ENCODE results near the gene LIPM. TPM values are rescaled to one million over a fixed set of nuclear protein-coding genes. Genes with fewer than 3 reads are reported as not detected.
A peak's percentile ranks its signal among the peaks of the same experiment; 100 is the strongest.

Gene LIPM
- total RNA-seq: not detected in 2 replicates

- no peak for DNase-seq (ENCODE audit: low read depth in 2 of 2)
These were observed at the start of gene LIPM for GRCh38 chr10:88802523-88803285. Gene LIPM, plus strand, starts transcription at chr10:88802730. Its CDS starts 167 bp downstream, at chr10:88802897.

GRCh38 chr10:88754287-88754686, 48.2 kb upstream of the LIPM start:
- peak in 1 of 2 donors; percentile 34 for DNase-seq (ENCODE audit: low read depth in 2 of 2)

GRCh38 chr10:88755753-88756152, 46.8 kb upstream of the LIPM start:
- no peak for DNase-seq (ENCODE audit: low read depth in 2 of 2)

- DNase-seq (ENCODE audit: low read depth in 2 of 2): no peak
These were observed 45.9 kb upstream of the LIPM start for GRCh38 chr10:88756660-88757059.

- no peak for DNase-seq (ENCODE audit: low read depth in 2 of 2)
These were observed 43.0 kb upstream of the LIPM start, which contains the start of gene LIPN for GRCh38 chr10:88759366-88760101. Gene LIPN, plus strand, starts transcription at chr10:88760020. Its CDS starts 1,386 bp downstream, at chr10:88761406.

- DNase-seq (ENCODE audit: low read depth in 2 of 2): no peak
These were observed 39.6 kb upstream of the LIPM start for GRCh38 chr10:88762906-88763305.

- no peak for DNase-seq (ENCODE audit: low read depth in 2 of 2)
These were observed 39.1 kb upstream of the LIPM start for GRCh38 chr10:88763441-88763840.

GRCh38 chr10:88764110-88764509, 38.4 kb upstream of the LIPM start:
- DNase-seq (ENCODE audit: low read depth in 2 of 2): no peak

- DNase-seq (ENCODE audit: low read depth in 2 of 2): no peak
These were observed 36.7 kb upstream of the LIPM start for GRCh38 chr10:88765816-88766215.

- DNase-seq (ENCODE audit: low read depth in 2 of 2): no peak
These were observed 33.1 kb upstream of the LIPM start for GRCh38 chr10:88769384-88769783.

GRCh38 chr10:88781206-88781605, 21.3 kb upstream of the LIPM start:
- no peak for DNase-seq (ENCODE audit: low read depth in 2 of 2)

- no peak for DNase-seq (ENCODE audit: low read depth in 2 of 2)
These were observed 20.3 kb upstream of the LIPM start for GRCh38 chr10:88782222-88782621.

GRCh38 chr10:88783724-88784123, 18.8 kb upstream of the LIPM start:
- DNase-seq (ENCODE audit: low read depth in 2 of 2): no peak

GRCh38 chr10:88786032-88786770, 16.3 kb upstream of the LIPM start:
- DNase-seq (ENCODE audit: low read depth in 2 of 2): no peak

- no peak for DNase-seq (ENCODE audit: low read depth in 2 of 2)
These were observed 15.1 kb upstream of the LIPM start for GRCh38 chr10:88787463-88787862.

- DNase-seq (ENCODE audit: low read depth in 2 of 2): no peak
These were observed 13.6 kb upstream of the LIPM start for GRCh38 chr10:88788924-88789323.

- DNase-seq (ENCODE audit: low read depth in 2 of 2): peak in 1 of 2 donors; percentile 16
These were observed 10.6 kb upstream of the LIPM start for GRCh38 chr10:88791924-88792323.

GRCh38 chr10:88792661-88793060, 9.9 kb upstream of the LIPM start:
- DNase-seq (ENCODE audit: low read depth in 2 of 2): no peak

GRCh38 chr10:88793712-88794299, 8.7 kb upstream of the LIPM start:
- DNase-seq (ENCODE audit: low read depth in 2 of 2): no peak

- DNase-seq (ENCODE audit: low read depth in 2 of 2): no peak
These were observed 7.8 kb upstream of the LIPM start for GRCh38 chr10:88794731-88795130.
